GM12873 (cell line): ENCODE data around the gene FAAP20.

Experiments
- TF ChIP-seq, protein P1 (sequence below): IDR thresholded peaks from 2 replicates; pipeline ENCODE4 v1.5.1; 2012; ENCODE audit warnings: low read depth, mild to moderate bottlenecking, moderate library complexity, low read length, control low read depth; ENCODE audit not compliant: insufficient read depth; ENCODE audit errors: missing control alignments

Gene FAAP20

GRCh38 chr1:2195785-2196184 is 1.2 kb upstream of the FAAP20 start:
- TF ChIP-seq, protein P1, sequence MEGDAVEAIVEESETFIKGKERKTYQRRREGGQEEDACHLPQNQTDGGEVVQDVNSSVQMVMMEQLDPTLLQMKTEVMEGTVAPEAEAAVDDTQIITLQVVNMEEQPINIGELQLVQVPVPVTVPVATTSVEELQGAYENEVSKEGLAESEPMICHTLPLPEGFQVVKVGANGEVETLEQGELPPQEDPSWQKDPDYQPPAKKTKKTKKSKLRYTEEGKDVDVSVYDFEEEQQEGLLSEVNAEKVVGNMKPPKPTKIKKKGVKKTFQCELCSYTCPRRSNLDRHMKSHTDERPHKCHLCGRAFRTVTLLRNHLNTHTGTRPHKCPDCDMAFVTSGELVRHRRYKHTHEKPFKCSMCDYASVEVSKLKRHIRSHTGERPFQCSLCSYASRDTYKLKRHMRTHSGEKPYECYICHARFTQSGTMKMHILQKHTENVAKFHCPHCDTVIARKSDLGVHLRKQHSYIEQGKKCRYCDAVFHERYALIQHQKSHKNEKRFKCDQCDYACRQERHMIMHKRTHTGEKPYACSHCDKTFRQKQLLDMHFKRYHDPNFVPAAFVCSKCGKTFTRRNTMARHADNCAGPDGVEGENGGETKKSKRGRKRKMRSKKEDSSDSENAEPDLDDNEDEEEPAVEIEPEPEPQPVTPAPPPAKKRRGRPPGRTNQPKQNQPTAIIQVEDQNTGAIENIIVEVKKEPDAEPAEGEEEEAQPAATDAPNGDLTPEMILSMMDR, result no peak

- TF ChIP-seq, protein P1, result peak; percentile 95
Measured at GRCh38 chr1:2194898-2195673, 514 bp upstream of the FAAP20 start.

GRCh38 chr1:2193514-2194281 is 874 bp downstream of the FAAP20 start:
- TF ChIP-seq, protein P1, result no peak

GRCh38 chr1:2192031-2192995 is 2.3 kb downstream of the FAAP20 start:
- TF ChIP-seq, protein P1, result no peak

DNA sequence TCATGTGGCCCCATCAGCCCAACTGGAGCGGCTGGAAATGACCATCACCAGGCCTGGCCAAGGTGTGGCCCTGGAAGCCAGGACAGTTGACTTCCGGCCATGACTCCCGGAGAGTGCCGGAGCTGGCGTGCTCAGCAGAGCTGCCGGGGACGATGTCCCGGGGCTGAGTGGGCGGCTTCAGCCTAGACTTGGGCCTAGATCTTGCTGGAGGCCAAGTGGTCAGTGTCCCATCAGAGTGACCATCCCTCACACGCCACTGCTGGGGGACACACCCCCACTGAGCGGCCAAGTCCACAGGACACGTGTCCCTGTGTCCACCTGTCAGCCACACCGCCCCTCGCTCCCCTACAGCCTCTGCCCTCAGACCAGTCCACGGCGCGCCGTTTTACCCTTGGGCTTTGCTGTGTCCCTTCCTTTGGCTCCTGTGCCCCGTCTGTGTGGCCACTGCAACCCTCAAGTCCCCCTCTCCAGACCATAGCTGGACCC is 4.0 kb downstream of the FAAP20 start:
- TF ChIP-seq, protein P1, result no peak

GRCh38 chr1:2189459-2190425 is 4.8 kb downstream of the FAAP20 start:
- TF ChIP-seq, protein P1, result no peak
